ENCODE measurements around the gene ATG4C. TPM values are rescaled to one million over a fixed set of nuclear protein-coding genes. Genes with fewer than 3 reads are reported as not detected.
A peak's percentile ranks its signal among the peaks of the same experiment; 100 is the strongest.

ATG4C gene
- total RNA-seq, 2 donors from 2014 or later, result 23.8 to 32.8 TPM

- no peak overlapping the region for H3K9ac ChIP-seq (ENCODE audit: extremely low read depth, low read length, poor library complexity, severe bottlenecking)
- TF ChIP-seq, protein P1, sequence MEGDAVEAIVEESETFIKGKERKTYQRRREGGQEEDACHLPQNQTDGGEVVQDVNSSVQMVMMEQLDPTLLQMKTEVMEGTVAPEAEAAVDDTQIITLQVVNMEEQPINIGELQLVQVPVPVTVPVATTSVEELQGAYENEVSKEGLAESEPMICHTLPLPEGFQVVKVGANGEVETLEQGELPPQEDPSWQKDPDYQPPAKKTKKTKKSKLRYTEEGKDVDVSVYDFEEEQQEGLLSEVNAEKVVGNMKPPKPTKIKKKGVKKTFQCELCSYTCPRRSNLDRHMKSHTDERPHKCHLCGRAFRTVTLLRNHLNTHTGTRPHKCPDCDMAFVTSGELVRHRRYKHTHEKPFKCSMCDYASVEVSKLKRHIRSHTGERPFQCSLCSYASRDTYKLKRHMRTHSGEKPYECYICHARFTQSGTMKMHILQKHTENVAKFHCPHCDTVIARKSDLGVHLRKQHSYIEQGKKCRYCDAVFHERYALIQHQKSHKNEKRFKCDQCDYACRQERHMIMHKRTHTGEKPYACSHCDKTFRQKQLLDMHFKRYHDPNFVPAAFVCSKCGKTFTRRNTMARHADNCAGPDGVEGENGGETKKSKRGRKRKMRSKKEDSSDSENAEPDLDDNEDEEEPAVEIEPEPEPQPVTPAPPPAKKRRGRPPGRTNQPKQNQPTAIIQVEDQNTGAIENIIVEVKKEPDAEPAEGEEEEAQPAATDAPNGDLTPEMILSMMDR (conservative IDR thresholded peaks at IDR 0.05), result no peak
- no peaks in the 10 kb centered on the region for H3K9me3 Mint-ChIP-seq
- no peak overlapping the region for H3K27ac ChIP-seq (ENCODE audit: low read depth, low read length)
- no peaks in the 10 kb centered on the region for H3K9me3 ChIP-seq (ENCODE audit: control insufficient read depth, low read length)
- no peaks in the 10 kb centered on the region for H3K27me3 Mint-ChIP-seq (ENCODE audit: insufficient read depth)
- H3K27ac Mint-ChIP-seq, result no peak overlapping the region
- H3K4me3 ChIP-seq (ENCODE audit: low read length), result no peak overlapping the region
- H3K4me1 ChIP-seq (ENCODE audit: control insufficient read depth, insufficient read depth, low read length), result no peaks in the 10 kb centered on the region
- WGBS, 2 experiments (ENCODE audit: insufficient coverage in 1 of 2, insufficient read length in 1 of 2), result 89 to 100% methylated on average over 1 of the region's 1 CpG
- H3K27me3 ChIP-seq (ENCODE audit: control insufficient read depth, insufficient read depth, low read length, poor library complexity, severe bottlenecking), result no peaks in the 10 kb centered on the region
- DNase-seq, result no peak
- no peak overlapping the region for H3K4me3 Mint-ChIP-seq
- peaks cover 2% of the 10 kb centered on the region for H3K36me3 Mint-ChIP-seq (ENCODE audit: low read depth)
- peaks cover 5% of the 10 kb centered on the region for H3K36me3 ChIP-seq (ENCODE audit: control insufficient read depth, insufficient read depth, low read length)
- no peaks in the 10 kb centered on the region for H3K4me1 Mint-ChIP-seq
Observed at GRCh38 chr1:62840555-62840954, 56.6 kb downstream of the ATG4C start.

GRCh38 chr1:62841587-62842169 is 57.7 kb downstream of the ATG4C start:
- no peak for DNase-seq
- Histone ChIP-seq H3K9me3 (ENCODE audit: control insufficient read depth, low read length) (no peaks in the 10 kb centered on the region), H3K4me3 (ENCODE audit: low read length) (no peak overlapping the region), H3K9ac (ENCODE audit: extremely low read depth, low read length, poor library complexity, severe bottlenecking) (no peak overlapping the region), H3K27ac (ENCODE audit: low read depth, low read length) (no peak overlapping the region), H3K36me3 (ENCODE audit: control insufficient read depth, insufficient read depth, low read length) (peaks cover 5% of the 10 kb centered on the region), H3K27me3 (ENCODE audit: control insufficient read depth, insufficient read depth, low read length, poor library complexity, severe bottlenecking) (no peaks in the 10 kb centered on the region), H3K4me1 (ENCODE audit: control insufficient read depth, insufficient read depth, low read length) (no peaks in the 10 kb centered on the region)
- Mint-ChIP-seq H3K4me1 (no peaks in the 10 kb centered on the region), H3K27ac (no peak overlapping the region), H3K36me3 (ENCODE audit: low read depth) (peaks cover 2% of the 10 kb centered on the region), H3K9me3 (no peaks in the 10 kb centered on the region), H3K4me3 (no peak overlapping the region), H3K27me3 (ENCODE audit: insufficient read depth) (no peaks in the 10 kb centered on the region)
- TF ChIP-seq, protein P1 (conservative IDR thresholded peaks at IDR 0.05), result peak; percentile 85
- 10 to 19% methylated on average over 3 of the region's 3 CpGs for WGBS, 2 experiments (ENCODE audit: insufficient coverage in 1 of 2, insufficient read length in 1 of 2)

DNA sequence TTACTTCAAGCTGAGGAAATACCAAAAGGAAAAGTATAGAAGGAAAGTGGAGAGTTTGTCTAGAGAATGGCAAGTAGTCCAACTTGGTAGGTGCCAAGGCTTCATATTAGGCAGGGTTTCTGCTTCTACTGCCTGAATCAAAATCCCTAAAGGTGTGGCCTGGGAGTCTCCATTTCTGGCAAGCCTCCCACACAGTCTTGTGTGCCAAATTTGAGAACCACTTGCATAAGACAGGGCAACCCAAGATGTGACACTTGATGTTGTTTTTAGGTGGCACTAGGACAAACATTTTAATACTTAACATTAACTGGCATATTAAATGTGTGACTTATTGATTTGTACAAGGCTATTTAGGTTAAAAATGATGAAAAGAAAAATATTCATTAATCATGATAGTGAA is 60.1 kb downstream of the ATG4C start:
- Mint-ChIP-seq H3K4me1 (no peaks in the 10 kb centered on the region), H3K36me3 (ENCODE audit: low read depth) (no peaks in the 10 kb centered on the region), H3K4me3 (no peak overlapping the region), H3K9me3 (no peaks in the 10 kb centered on the region), H3K27me3 (ENCODE audit: insufficient read depth) (no peaks in the 10 kb centered on the region), H3K27ac (no peak overlapping the region)
- Histone ChIP-seq H3K27ac (ENCODE audit: low read depth, low read length) (no peak overlapping the region), H3K4me3 (ENCODE audit: low read length) (no peak overlapping the region), H3K36me3 (ENCODE audit: control insufficient read depth, insufficient read depth, low read length) (no peaks in the 10 kb centered on the region), H3K9me3 (ENCODE audit: control insufficient read depth, low read length) (no peaks in the 10 kb centered on the region), H3K4me1 (ENCODE audit: control insufficient read depth, insufficient read depth, low read length) (no peaks in the 10 kb centered on the region), H3K9ac (ENCODE audit: extremely low read depth, low read length, poor library complexity, severe bottlenecking) (no peak overlapping the region), H3K27me3 (ENCODE audit: control insufficient read depth, insufficient read depth, low read length, poor library complexity, severe bottlenecking) (no peaks in the 10 kb centered on the region)
- DNase-seq, result no peak
- TF ChIP-seq, protein P1 (conservative IDR thresholded peaks at IDR 0.05), result no peak

Data from endodermal cell (in vitro differentiated cells).